Stimulated activated CD4-positive, alpha-beta T cell treated with anti-CD3 and anti-CD28 coated beads, TNF-alpha, amount 100 ng/mL, for 24 hours (primary cell): ENCODE measurements around the gene DCXR.

Experiments used
- DNase-seq, 3 experiments: peaks; one replicate each; pipeline ENCODE4 v3.0.0-alpha.2; 2020; ENCODE audit warnings: low read depth in 3 of 3

Gene DCXR

GRCh38 chr17:82037092-82037888 is at the start of gene DCXR:
DCXR (minus strand) TSS chr17:82037697; CDS start chr17:82037682, 15 bp downstream.
- peak; percentile 86 to 97 (median 89) for DNase-seq

DNA sequence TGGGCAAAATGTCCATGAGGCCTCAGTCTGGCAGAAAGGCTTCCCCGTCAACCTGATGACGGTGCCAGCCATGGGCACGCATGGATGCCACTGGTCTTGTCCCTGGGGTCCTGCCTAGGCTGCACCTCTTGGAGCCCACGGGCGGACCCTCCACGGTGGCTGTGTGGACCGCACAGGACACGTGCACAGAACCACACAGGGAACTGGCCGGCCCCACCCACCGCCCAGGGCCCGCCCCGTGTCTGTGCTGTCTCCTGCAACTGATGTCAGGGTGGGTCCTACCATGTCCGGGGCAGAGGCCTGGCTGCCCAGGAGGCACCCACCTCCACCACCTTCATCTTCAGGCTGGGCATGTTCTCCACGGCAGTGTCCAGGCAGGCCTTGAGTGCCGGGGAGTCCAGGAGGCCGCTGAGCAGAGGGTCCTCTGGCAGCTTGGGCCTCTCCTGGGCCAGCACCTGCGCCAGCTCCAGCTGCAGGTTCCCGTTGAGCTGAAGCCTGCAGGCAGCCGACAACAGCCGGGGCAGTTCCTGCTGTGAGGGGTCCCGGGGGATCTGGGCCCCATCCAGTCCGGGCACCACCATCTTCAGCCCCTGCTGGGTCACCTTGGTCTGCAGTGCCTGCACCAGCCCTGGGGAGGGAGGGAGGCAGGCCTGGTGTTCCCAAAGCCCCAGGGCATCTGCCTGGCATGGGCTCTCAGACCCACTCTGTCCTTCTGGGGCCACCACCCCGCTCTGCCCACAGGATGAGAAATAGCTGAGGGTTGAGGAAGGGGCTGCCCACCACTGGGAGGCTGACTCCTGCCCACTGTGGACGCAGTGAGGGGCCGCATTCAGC is 48.7 kb upstream of the DCXR start:
- no peak for DNase-seq

DNA sequence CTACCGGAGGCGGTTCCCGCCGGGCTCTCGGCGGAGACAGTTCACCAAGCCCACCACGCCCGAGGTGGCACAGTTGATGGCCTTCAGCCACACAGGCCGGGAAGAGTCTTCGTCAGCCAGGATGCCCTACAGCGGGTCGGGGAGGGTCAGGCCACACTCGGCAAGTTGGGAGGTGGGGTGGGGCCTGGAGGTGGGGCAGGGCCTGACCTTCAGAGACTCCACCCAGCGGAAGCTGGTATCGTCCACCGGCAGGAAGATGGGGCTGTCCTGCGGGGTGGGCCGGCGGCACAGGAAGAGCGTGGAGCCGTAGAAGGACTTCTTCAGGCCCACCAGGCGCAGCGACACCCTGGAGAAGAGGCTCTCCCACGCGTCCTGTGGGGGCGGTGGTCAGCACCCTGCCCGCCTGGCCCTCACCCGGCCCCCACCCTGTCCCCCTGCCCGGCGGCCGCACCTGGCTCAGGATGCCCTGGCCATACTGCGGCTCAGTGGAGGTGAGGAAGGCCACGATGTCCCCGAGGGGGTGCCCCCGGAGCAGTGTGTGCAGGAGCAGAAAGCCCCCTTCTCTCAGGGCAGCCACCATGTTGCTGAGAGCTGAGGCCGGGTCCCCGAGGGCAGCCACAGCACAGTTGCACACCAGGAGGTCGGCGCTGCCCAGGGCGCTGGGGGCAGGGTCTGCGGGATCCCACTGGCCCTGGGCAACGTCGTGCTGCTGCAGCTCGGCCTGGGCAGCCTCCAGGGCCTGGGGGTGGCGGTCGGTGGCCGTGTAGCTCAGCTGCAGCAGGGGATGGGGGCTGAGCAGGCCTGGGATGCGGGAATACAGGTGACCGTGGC is 47.7 kb upstream of the DCXR start:
- no peak for DNase-seq

DNA sequence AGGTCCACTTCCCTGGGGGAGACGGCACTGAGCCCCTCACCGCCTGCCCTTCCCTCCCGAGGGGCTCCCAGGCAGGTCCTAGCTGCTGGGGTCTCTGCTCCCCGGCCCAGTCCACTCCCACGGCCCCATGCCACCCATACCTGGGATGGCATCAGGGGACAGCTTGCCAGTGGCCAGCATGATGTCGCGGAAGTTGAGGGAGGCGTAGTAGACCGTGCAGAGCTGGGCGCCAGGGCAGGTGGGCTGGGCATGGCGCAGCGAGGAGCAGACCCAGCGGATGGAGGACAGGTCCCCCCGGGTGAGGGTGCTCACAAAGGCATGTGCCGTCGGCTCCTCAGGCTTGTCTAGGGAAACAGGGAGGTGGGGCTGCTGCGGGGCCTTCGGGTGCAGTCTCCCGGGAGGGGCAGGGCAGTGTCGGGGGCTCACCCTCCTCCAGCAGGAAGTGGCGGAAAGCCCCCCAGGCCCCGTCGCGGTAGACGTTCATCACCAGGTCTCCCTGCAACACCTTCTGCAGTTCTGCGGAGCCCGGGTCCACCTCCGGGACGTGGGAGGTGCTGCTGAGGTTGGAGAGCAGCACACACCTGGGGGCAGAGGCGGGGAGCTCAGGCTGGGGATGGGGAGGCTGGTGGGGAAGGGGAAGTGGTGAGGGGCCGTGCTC is 47.0 kb upstream of the DCXR start:
- DNase-seq, result no peak

GRCh38 chr17:82083533-82084359 is 46.2 kb upstream of the DCXR start:
- no peak for DNase-seq

DNA sequence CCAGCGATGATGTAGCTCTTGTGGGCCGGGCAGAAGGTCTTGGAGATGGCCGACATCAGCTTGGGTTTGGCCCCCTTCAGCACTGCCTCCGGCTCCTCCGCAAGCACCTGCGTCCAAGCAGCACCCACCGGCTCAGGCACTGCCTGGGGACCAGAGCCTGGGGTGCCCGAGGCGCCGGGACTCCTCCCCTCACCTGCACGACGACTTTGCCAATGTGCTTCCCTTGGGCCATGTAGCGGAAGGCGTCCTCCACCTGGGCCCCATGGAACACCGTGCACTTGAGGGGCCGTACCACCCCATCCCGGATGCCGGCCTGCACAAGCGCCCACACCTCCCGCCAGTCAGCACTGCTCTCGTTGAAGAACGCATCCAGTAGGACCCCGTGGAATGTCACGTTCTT is 45.5 kb upstream of the DCXR start:
- no peak for DNase-seq

GRCh38 chr17:82082456-82082855 is 45.0 kb upstream of the DCXR start:
- DNase-seq, result no peak

GRCh38 chr17:82081966-82082365 is 44.5 kb upstream of the DCXR start:
- DNase-seq, result no peak

GRCh38 chr17:82081546-82081945 is 44.0 kb upstream of the DCXR start:
- DNase-seq, result no peak

- DNase-seq, result no peak
These were observed 43.4 kb upstream of the DCXR start for GRCh38 chr17:82080789-82081464.

- no peak for DNase-seq
These were observed 42.7 kb upstream of the DCXR start for GRCh38 chr17:82080048-82080788.

DNA sequence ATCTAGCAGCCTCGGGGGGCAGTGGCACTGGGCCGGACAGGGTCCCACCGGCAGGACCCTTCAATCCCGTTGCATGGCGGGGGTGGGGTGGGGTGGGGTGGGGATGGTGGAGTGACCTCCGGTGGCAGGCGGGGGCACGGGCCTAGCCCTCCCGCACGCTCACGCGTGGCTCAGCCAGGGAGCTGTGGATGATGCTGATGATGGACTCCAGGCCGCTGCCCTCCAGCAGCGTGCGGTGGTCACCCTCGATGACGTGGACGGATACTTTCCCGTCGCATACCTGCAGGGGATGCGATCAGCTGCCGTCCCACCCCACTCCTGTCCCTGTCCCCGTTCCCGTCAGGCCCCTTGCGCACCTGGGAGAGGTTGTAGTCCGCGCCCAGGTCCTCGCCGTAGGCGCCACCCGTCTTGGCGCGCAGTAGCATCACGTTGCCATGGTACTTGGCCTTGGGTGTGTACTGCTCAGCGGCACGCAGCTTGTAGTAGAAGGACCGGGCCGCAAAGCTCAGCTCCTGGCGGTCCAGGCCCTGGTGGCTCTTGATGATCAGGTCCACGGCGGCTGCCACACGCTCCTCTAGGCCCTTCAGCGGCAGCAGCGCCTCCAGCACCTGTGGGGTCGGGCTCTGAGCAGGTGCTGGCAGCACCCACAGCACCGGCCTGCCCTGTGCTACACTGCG is 41.6 kb upstream of the DCXR start:
- DNase-seq, result no peak

DNA sequence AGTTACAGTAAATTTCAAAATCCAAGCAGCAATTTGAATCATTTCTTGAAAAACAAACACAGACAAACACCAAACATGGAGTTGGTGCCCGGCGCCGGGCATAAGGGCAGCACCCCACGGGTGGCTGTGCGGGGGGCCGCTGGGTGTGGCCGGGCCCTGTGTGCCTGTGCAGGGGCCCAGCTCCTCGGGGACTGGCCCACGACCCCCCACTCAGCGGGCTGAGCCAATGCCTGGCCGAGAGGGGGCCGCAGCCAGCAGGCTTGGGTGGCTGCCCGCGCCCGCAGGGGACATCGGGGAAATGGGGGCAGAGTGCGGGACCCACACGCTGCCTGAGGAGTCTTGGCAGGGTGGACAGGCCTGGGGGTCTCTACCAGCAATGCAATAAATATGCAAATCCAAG is 40.9 kb upstream of the DCXR start:
- no peak for DNase-seq

GRCh38 chr17:82077617-82078358 is 40.3 kb upstream of the DCXR start:
- DNase-seq, result no peak

DNA sequence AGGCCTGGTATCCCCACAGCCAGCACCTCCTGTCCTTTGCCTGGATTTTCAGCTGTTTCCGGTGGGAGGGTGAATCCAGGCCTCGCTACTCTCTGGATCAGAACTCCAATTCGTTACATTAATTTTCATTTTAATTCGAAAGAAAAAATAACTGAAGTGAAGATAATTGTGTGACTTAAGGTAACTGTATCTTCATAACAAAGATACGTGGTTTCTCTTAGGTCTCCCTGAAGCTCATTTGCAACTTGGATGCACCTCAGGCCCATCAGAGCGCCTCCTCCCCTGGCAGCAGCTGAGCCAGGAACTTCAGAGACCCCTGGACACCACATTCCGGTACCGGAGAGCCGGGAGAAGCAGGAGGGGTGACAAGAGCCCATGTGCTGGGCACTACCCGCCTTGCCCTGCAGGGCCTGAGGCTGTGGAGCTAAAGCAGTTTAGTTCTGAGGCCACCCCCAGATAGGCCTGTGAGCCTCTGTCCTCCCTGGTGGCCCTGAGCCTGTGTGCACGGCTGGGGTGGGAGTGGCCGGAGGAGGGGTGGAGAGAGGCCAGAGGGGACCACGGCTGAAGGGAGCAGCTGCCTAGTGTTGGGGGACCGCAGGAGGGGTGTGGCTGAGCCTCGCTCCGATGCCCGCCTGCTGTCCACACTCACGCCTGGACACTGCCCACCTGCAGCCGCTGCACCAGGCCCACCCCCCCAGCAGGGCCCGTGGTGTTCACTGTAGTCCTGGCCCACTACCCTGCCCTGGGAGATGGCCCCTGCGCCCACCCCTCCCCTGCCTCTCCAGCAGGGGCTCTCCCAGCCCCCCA is 39.5 kb upstream of the DCXR start:
- no peak for DNase-seq

DNA sequence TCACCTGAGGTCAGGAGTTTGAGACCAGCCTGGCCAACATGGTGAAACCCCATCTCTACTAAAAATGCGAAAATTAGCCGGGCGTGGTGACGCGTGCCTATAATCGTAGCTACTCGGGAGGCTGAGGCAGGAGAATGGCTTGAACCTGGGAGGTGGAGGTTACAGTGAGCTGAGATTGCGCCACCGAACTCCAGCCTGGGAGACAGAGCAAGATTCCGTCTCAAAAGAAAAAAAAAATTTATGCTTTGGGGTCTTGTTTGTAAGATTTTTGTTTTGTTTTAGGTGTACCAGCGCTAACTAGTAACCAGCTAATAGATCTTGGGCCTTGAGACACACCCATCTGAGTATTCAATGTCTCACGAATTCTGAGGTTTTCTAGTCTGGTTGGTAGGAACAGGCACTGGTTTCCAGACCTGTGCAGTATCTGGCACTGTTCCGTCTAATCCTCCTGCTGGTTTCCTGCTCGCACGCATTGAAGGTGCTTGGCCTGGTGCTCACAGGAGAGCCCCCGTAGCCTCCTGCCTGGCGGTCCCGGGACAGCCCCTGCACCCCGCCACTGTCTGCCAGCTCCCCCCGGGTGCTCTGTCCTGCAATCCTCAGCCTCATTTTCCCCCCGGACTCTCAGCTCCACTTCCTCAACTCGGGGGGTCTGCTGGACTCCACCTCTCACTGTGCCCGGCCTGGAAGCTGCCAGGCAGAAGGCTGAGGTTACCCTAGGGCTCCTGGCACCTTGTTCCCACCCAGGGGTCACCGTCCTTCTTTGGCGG is 38.7 kb upstream of the DCXR start:
- no peak for DNase-seq
